NCI-H446 (cell line): ENCODE results near the gene PKDCC.
A peak's percentile ranks its signal among the peaks of the same experiment; 100 is the strongest.

ENCODE experiments used
- DNase-seq, 2 experiments: peaks; one replicate each; lab custom pipeline; 2025; lab: John Stamatoyannopoulos, UW

PKDCC gene

GRCh38 chr2:42047488-42048298, at the start of gene PKDCC:
TSS of gene PKDCC (plus strand) at chr2:42048021. CDS start at chr2:42048200, 179 bp downstream.
- peak in 1 of 2 experiments; percentile 30 for DNase-seq

GRCh38 chr2:41998186-41999127, 49.4 kb upstream of the PKDCC start:
- DNase-seq = no peak

- DNase-seq = no peak
These were observed 48.7 kb upstream of the PKDCC start for GRCh38 chr2:41999128-41999480.

- no peak for DNase-seq
These were observed 48.1 kb upstream of the PKDCC start for GRCh38 chr2:41999592-42000281.

- no peak for DNase-seq
These were observed 46.1 kb upstream of the PKDCC start for GRCh38 chr2:42001711-42002201.

GRCh38 chr2:42007551-42007950, 40.3 kb upstream of the PKDCC start:
- DNase-seq = no peak

- no peak for DNase-seq
These were observed 39.4 kb upstream of the PKDCC start for GRCh38 chr2:42008241-42008921.

- DNase-seq = no peak
These were observed 37.9 kb upstream of the PKDCC start for GRCh38 chr2:42009657-42010580.

GRCh38 chr2:42010743-42011298, 37.0 kb upstream of the PKDCC start:
- no peak for DNase-seq

- no peak for DNase-seq
These were observed 35.7 kb upstream of the PKDCC start for GRCh38 chr2:42012137-42012536.

GRCh38 chr2:42012651-42013050, 35.2 kb upstream of the PKDCC start:
- DNase-seq = no peak

- DNase-seq = no peak
These were observed 34.4 kb upstream of the PKDCC start for GRCh38 chr2:42013409-42013808.

- DNase-seq = no peak
These were observed 26.4 kb upstream of the PKDCC start for GRCh38 chr2:42021464-42021863.

GRCh38 chr2:42025151-42025582, 22.7 kb upstream of the PKDCC start:
- DNase-seq = no peak

GRCh38 chr2:42026272-42026671, 21.5 kb upstream of the PKDCC start:
- no peak for DNase-seq

- DNase-seq = no peak
These were observed 19.2 kb upstream of the PKDCC start for GRCh38 chr2:42028571-42029148.

- DNase-seq = no peak
These were observed 18.6 kb upstream of the PKDCC start for GRCh38 chr2:42029171-42029570.

- no peak for DNase-seq
These were observed 18.1 kb upstream of the PKDCC start for GRCh38 chr2:42029639-42030199.

GRCh38 chr2:42030200-42030759, 17.5 kb upstream of the PKDCC start:
- DNase-seq = no peak
